ENCODE measurements around the gene BTF3.
A peak's percentile ranks its signal among the peaks of the same experiment; 100 is the strongest.
"Not testable (repeated sequence)": the region's sequence is repeated elsewhere in the genome, so short reads cannot be mapped to it uniquely, and the experiment has no call there.

BTF3 gene

GRCh38 chr5:73498057-73498992, at the start of gene BTF3:
TSS of gene BTF3 (plus strand) at chr5:73498442. CDS start at chr5:73498668, 226 bp downstream.
- peak; percentile 98 for DNase-seq

- DNase-seq, result peak; percentile 90
Observed at GRCh38 chr5:73448463-73449136, 49.6 kb upstream of the BTF3 start, which contains the start of gene FOXD1. TSS of gene FOXD1 (minus strand) at chr5:73448777. CDS start at chr5:73448362, 415 bp downstream.

GRCh38 chr5:73450137-73450536, 48.1 kb upstream of the BTF3 start:
- DNase-seq, result no peak

- no peak for DNase-seq
Observed at GRCh38 chr5:73450672-73451223, 47.5 kb upstream of the BTF3 start.

- DNase-seq, result peak; percentile 76
Observed at GRCh38 chr5:73451224-73452130, 46.8 kb upstream of the BTF3 start.

- no peak for DNase-seq
Observed at GRCh38 chr5:73452215-73452614, 46.0 kb upstream of the BTF3 start.

- DNase-seq, result no peak
Observed at GRCh38 chr5:73454379-73455036, 43.7 kb upstream of the BTF3 start.

GRCh38 chr5:73456462-73456861, 41.8 kb upstream of the BTF3 start:
- not testable (repeated sequence) for DNase-seq

GRCh38 chr5:73459366-73459765, 38.9 kb upstream of the BTF3 start:
- DNase-seq, result no peak

GRCh38 chr5:73460133-73460532, 38.1 kb upstream of the BTF3 start:
- no peak for DNase-seq

- peak; percentile 87 for DNase-seq
Observed at GRCh38 chr5:73464016-73464745, 34.1 kb upstream of the BTF3 start.

GRCh38 chr5:73468638-73469037, 29.6 kb upstream of the BTF3 start:
- not testable (repeated sequence) for DNase-seq

- no peak for DNase-seq
Observed at GRCh38 chr5:73469878-73470277, 28.4 kb upstream of the BTF3 start.

- peak; percentile 42 for DNase-seq
Observed at GRCh38 chr5:73471654-73472053, 26.6 kb upstream of the BTF3 start.

- DNase-seq, result no peak
Observed at GRCh38 chr5:73472116-73472515, 26.1 kb upstream of the BTF3 start.

- no peak for DNase-seq
Observed at GRCh38 chr5:73480500-73480899, 17.7 kb upstream of the BTF3 start.

GRCh38 chr5:73482383-73483136, 15.7 kb upstream of the BTF3 start:
- no peak for DNase-seq

GRCh38 chr5:73483676-73484075, 14.6 kb upstream of the BTF3 start:
- no peak for DNase-seq

- DNase-seq, result no peak
Observed at GRCh38 chr5:73484511-73484910, 13.7 kb upstream of the BTF3 start.

- DNase-seq, result no peak
Observed at GRCh38 chr5:73485715-73486114, 12.5 kb upstream of the BTF3 start.

Measured in femur (tissue), 1 donor.